Uterus (tissue), 2 donors: ENCODE measurements around the gene HDAC1.

Experiments used
- CTCF ChIP-seq, 4 experiments: fragments of 200-600 bp in 2 of 4; fragments of 450-650 bp in 2 of 4; sonication (generic) in 2 of 4; IDR thresholded peaks; one replicate each; pipeline ENCODE4 v1.5.1; 2016 to 2019; ENCODE audit warnings: antibody characterized with exemption in 4 of 4, mild to moderate bottlenecking in 2 of 4, moderate library complexity in 1 of 4
- POLR2A ChIP-seq, 2 donors: fragments of 450-650 bp; IDR thresholded peaks; one replicate each; pipeline ENCODE4 v1.6.1; 2016; ENCODE audit warnings: antibody characterized with exemption in 2 of 2, mild to moderate bottlenecking in 1 of 2, moderate library complexity in 1 of 2

GRCh38 chr1:32335535-32335789 is 43.6 kb downstream of the HDAC1 start:
- no peak for TF ChIP-seq CTCF (IDR thresholded peaks at IDR 0.05)
- TF ChIP-seq POLR2A (IDR thresholded peaks at IDR 0.05) = no peak
